GDM1 (cell line): Measurements from ENCODE around the gene CORO1C.

Experiments used
- DNase-seq: peaks from one replicate; lab custom pipeline; 2025; lab: John Stamatoyannopoulos, UW

Gene CORO1C

DNA sequence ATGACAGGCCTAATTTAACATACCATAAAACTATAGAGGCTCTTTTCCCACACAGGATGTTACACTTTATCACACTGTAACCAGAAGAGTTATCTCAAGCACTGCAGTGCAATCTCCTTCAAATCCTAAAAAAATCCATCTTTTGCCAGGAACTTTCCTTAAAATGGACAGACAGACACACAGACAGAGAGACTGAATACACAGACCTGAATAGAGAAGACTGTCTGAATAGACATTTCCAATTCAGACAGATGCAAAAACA, 6.5 kb downstream of the CORO1C start:
- DNase-seq: no peak

DNA sequence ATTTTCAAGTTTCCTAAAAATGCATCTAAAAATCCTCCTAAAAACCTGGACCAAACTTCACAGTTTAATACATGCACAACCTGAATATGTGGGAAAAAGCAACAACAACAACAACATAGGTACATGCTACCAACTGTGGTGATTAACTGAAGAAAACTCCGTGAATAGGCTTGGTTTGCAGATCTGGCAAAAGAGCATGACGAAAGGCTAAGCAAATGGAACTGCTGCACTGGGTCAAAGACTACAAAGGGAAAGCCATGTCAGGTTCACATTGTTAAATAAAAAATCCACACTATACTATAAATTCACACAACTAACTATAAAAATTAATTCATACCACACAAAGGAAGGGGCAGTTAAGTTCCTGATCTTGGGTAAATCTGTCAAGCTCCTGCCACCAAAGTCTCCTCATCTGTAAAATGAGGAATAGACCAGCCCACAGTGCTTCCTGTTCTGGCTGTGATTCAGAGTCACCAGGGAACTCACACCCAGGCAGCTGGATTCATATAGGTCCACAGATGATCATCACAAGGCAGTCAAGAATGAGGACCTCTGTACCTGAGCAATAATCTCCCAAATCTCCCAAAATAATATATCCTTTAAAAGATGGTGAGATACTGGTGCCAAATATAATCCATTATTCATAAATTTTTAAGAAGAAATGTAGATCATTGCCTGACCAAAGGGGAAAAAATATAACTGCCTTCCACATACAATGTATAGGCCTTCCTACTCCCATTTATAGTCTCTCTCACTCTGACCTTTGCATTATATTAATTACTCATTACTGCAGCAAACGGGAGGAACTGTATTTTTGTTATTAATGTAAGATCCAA, 7.0 kb downstream of the CORO1C start:
- DNase-seq: peak; percentile 19

DNA sequence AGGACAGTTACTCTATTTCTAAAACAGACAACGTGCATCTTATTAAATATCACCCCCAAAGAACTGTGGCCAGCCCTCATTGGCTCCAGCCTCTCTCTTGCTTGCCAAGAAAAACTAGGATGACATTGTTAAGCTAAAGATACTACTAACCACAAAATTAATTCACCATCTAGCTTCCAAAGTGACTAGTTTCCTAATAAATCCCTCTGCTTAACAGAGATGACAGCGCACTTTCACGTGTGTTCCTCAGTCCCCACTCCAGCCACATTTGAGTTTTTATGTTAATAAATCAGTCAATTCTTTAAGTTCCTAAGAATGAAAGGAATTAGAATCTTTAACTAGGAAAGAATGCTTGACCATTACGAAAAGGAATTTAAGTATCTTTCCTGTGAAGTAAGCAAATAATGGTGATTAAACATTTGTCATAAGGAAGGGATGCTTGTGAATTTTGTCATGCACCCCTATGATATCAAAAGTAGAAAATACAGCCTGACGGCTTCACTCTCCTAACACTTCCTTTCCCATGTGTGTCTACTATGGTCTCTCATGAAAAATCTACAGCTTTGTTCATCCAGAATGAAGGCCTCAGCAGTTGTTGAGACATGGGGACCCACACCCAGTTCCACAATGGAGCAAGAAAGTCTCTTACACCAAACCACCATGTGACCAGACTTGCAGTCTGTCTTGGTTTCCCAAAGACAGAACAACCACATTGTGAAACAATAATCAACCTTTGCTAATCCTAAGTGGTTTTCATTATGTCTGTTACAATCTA, 8.1 kb downstream of the CORO1C start:
- DNase-seq: no peak

DNA sequence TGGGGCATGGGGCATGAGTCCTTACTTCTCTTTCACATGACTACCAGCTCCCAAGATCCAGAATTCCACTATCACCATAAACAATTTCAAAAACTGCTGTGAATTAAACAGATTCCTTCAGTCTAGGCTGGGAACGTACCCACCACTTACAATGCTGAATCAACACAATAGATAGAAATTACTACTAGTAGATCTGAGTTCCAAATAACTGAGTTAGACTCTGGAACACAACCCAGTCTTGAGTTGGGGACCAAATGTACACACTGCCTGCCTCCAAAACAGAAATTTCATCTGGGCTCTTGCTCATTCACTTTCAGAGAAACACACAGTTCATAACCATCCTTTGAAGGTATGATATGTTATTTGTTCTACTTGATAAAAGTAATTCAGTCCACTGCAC, 8.9 kb downstream of the CORO1C start:
- DNase-seq: no peak

DNA sequence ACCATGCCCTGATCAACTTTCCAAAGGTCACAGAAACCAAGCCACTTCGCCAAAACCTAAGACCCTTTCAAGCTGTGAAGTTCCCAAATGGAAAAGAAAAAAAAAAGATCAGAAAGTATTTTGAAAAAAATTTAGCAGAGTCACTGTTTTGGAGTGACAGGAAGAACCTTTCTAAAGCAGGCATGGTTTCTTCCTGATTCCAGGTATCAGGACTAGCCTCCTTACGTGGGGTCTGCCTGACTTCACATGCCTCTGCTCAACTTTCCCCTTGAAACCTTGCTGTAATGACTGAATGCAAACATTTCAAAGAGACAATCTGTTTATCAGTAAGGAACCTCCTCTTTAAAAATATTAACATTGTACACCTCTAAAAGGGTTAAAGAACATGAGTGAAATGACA, 9.5 kb downstream of the CORO1C start:
- DNase-seq: no peak

DNA sequence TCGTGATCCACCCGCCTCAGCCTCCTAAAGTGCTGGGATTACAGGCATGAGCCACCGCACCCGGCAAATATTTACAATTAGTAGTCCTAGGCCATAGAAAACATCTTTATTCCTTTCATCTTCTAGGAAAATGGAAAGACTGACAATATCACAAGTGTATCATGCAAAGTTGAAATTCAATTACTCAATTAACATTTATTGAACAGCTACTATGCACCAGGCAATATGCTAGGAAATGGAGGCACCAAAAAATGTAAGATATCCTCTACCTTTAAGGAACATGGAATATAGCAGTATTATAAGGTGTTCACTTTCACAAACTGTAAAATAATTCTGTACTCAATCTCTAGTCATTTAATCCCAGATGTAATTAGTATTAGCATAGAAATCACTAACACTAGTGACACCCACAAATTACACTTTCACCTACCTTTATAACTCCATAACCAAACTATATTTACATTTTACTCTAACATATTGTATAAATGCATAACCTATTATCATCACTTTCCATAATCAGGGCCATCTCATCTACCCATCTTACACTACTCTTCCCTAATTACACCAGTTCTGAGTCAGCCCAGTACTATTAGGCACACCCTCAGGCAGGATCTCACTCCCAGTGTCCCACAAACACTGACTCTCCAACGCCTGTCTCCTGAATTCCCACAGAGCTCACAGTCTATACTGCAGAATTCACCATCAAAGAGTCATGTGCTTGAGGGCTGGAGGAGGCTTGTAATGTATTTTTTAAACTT, 10.4 kb downstream of the CORO1C start:
- no peak for DNase-seq

DNA sequence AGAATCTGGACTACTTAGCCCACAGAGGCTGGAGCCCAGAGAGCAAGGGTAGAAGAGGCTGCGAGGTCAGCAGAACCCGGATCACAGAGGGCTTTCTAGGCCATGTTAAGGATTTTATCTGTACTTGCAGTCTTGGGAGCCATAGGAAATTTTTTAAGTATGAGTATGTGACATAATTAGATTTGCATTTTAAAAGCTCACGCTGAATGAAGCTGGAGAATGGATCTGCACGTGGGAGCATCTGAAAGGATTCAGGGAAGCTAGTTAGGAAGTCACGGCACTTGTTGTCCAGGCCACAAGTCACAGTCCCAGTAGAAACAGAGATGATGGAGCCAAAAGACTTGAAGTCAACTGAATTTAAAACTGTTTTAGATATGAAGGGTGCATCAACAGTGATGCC, 14.1 kb downstream of the CORO1C start:
- DNase-seq: no peak

DNA sequence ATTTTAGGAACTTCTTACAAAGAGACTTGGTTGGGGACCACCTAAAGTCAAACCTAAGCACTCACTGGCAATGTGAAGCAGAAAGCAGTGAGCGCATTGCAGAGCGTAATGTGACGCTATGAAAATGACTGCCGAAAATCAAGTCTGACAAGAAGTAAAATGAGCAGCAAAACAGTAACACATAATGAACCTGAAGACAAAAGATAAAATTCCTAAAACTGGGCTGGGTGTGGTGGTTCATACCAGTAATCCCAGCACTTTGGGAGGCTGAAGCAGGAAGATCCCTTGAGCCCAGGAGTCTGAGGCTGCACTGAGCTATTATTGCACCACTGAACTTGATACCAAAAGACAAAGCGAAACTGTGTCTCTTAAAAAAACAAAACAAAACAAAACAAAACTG, 16.5 kb downstream of the CORO1C start:
- DNase-seq: no peak

DNA sequence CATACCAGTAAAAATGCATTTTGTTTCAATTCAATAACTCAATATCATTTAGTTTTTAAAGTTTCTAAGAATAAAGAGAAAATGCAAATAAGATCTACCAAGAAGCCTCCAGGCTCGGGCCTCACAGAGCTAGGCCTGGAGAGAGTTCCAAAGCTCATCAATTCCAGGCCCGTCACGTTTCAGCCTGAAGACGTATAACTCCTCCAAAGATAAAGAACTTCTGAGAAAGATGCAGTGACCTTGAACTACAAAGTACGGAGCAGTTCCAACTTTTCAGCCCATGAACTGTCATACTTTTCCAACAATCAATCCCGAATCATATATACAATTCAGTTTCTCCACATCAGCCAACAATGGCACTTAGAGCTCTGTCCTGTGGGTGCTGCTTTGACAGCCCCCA, 17.8 kb downstream of the CORO1C start:
- no peak for DNase-seq

DNA sequence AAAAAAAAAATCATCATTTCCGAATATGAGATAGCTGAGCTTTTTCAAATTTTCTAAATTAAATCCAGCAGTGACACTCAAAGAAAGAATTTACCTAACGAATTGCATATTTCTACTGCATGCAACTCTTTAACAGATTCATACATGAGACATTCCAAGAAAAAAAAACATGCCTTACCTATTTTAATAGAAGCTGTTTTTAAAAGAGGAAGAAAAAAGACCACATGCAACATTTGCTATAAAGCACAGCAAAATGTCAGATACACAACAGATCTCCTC, 18.5 kb downstream of the CORO1C start:
- no peak for DNase-seq

DNA sequence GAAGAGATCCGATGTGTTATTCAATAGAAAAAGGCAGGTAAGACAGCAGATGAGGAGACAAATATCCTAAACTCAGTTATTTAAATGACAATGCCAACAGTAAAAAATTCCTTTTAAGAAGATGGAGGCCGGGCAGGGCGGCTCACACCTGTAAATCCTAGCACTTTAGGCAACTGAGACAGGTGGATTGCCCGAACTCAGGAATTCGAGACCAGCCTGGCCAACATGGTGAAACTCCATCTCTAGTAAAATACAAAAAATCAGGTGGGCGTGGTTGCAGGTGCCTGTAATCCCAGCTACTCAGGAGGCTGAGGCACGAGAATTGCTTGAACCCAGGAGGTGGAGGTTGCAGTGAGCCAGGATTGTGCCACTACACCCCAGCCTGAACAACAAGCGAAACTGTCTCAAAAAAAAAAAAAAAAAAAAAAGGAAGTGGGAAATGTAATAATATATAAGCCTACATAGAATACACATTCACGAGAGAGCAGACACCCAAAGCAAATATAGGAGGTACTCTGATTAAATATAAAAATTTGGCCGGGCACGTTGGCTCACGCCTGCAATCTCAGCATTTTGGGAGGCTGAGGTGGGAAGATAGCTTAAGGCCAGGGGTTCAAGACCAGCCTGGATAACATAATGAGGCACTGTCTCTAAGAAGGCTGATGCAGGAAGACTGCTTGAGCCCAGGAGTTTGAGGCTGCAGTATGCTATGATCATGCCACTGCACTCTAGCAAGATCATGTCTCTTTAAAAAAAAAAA, 19.0 kb downstream of the CORO1C start:
- no peak for DNase-seq

DNA sequence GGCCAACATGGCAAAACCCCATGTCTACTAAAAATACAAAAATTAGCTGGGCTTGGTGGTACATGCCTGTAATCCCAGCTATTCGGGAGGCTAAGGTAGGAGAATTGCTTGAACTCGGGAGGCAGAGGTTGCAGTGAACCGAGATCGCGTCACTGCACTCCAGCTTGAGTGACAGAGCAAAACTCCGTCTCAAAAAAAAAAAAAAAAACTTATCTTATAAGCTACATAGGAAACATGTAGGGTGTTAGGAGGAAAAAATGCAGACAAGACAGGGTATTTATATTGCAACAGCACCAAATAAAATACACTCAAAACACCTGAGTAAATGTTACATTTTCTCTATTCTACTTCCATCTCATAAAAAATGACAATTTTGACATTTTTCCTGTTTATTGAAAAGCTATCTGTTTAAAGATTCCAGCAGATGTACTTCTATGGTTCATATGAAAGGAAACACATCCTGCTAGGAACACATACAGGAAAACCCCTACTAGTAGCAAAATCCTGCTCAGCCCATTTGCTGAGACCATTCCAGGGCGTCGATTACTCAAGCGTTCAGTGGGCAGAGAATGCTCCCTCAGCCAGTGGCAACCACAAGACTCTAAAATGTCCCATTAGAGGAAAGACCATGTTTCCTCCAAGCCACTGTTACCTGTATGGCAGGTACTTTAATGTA, 19.7 kb downstream of the CORO1C start:
- DNase-seq: no peak

DNA sequence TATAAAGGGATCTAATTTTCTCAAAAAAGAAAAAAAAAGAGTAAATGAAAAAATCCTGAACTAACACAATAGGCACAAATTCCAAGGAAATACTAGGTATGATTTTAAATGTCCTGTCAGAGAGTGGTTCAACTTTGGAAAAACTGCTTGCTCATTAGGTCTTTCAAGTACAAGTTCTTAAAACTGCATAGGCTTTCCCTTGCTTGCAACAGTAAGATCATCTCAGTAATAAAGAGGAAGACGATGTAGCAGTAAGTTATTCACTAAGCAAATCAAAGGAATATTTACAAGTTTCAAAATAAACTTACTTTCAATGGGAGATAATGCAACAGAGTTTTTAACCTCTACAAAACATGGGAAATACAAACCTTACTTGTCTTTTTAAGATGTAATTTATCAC, 21.6 kb downstream of the CORO1C start:
- no peak for DNase-seq

DNA sequence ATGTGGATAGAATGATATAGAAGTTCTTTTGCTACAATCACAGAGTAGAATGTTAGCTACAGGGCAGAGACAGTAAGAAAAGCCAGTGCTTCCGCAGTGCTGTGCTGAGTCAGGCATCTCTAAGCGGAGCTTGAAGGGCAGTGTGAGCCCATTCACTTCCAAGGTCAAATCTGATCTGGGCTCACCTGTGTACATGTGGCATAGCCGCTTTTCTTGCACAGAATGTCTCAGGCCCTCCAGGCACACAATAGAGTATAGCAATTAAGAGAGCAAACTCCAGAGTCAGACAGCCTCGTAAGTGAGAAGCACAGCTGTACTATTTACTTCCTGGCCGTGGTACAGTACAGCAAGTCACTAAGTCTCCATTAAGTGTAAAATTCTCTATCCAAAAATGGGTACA, 26.8 kb downstream of the CORO1C start:
- no peak for DNase-seq

DNA sequence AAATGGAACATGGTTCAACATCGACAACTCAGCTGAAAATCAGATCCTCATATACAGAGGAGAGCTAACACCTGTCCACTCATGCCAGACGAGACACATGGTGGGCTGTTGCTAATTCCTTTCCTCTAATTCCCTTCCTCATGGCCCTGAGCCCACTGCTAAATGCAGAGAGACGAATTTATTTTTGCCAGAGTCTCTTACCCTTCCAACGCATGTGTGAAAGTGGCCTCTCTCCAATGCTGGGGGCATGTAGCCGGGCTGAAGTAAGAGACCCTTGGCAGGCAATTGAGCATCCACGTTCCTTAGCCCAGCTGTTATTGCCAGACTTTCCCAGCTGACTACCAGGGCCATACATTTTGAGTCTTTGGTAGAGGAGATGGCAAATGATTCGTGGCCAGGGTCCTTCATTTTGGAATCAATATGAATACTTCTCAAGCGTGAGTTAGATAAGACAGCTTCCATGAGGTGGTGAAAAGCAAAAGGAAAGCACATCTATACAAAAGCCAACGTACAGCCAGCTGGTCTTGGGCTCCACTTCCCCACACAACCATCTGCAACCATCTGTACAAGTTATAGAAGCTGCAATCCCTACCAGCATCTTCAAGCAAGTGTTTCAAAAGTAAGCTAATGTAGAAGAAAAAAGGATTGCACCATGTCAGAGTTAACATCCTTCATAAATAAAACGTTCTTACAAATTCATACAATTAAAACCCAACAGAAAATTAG, 28.6 kb downstream of the CORO1C start:
- DNase-seq: no peak

DNA sequence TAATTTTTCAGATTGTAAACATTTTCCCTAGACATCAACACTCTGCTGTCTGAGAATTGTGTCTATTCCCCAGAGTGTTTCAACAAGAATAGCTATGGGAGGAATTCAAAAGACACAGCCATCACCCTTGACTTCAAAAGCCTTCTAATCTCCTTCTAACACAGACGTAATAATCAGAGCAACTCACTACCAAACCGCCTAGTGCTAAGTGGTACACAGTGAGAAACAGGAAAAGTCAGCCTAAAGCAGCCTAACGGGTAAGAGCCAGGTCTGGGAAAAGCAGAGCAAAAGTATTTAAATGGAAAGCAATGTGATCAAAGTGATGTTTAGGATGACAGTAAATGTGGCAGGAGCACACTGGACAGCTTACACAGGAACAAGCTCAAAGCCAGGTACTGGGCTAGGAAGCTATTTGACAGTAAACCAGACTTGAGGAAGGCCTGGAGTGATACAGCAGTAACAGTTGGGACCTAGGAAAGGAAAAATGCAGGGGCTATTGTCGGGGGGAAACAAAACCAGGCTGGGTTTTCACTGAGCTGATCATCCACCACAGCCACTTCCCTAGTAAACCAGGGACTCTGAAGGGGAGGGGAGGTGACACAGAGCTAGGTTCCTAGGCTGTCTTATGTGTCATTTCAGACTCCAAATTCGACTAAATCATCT, 29.4 kb downstream of the CORO1C start:
- peak; percentile 16 for DNase-seq

DNA sequence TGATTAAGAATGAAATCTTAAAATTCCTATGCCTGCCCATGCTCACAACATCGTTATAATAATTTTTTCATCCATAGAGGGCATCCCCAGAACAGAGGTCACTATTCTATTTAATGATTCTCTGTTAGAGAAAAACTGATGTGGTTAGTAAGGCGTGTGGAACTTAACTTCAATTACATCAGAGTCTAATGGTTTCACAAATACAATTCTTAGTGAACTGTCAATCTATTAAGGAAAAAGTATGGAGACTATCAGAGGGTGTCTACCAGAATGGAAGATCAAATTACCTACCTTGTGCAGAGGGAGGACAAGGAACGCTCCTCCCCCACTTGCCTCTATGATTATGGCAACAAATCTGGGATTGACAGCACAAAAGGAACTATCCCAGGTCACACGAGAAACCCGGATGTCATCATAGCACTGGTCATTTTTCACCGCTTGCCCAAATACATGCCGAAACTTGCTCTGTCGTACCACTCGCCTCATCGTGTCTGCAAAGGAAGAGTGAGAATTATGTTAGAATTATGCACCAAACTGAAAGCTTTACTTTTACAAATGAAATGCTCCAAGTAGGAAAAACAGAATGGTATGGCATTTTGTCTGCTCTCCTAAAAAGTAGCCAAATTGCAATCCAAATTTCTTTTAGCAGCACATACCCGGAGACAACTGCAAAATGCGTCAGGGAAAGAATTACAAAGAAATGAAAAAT, 30.3 kb downstream of the CORO1C start:
- DNase-seq: no peak

DNA sequence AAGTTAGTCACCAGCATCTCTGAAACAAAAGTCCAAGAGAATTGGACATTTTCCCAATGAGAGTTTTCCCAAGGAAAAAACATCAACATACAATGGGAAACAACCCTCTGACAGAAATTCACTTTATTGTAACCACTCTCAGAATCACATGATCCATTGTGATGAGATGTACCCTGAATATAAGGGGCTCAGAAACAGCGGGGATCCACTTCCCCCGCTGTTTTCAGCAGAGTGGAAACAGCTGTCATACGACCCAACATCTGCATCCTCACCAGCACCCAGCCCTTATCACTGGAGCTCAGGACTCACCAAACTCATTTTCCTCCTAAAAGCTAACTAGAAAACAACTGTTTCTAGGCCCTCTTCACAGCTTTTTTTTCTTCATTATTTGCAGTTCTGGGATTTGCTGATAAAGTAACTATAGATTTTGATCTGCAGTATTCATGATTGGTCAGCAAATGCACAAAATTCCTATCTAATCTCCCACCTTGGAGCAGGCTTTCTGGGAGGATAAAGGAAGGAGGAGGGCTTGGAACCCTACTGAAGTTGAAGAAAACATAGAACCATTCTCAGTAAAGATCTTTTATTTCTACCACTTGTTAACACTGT, 31.3 kb downstream of the CORO1C start:
- peak; percentile 18 for DNase-seq

DNA sequence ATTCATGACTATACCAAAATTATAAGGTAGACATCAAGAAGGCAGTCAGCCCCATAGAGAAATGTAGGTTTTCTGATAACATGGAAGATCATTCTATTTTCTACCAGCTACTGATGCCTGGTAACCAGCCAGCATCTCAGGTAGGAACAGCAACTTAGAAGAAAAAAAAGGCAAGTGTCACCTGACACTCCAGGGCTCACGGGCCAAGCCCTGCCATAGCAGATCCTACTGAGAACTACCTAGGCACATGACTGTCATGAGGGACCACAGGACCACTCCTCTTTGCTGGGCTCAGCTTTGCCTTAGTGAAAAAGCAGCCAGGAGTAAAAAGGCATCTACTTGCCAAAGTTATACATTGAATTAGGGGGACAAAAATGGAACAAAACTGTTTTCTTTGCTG, 33.4 kb downstream of the CORO1C start:
- no peak for DNase-seq

DNA sequence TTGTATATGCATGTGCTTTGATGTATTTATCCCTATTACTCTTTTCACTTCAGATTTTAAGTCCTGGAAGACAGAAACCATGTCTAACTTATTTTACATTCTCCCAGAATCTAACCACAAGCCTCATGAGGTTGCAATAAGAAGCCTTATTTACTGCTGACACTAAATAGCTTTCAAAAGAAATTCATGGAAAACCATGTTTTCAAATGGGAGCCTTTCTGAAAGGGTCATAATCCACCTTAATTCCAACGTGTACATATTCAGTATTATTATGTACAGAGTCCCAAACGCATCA, 34.4 kb downstream of the CORO1C start:
- no peak for DNase-seq
